ENCODE data around the gene TECR. TPM values are rescaled to one million over a fixed set of nuclear protein-coding genes. Genes with fewer than 3 reads are reported as not detected.

TECR gene
- total and polyA plus RNA-seq, 2 of the 13 experiments (the other 11 are each of a cell fraction or from before 2014, with no cell fraction given) = 54.9 to 121 TPM

DNA sequence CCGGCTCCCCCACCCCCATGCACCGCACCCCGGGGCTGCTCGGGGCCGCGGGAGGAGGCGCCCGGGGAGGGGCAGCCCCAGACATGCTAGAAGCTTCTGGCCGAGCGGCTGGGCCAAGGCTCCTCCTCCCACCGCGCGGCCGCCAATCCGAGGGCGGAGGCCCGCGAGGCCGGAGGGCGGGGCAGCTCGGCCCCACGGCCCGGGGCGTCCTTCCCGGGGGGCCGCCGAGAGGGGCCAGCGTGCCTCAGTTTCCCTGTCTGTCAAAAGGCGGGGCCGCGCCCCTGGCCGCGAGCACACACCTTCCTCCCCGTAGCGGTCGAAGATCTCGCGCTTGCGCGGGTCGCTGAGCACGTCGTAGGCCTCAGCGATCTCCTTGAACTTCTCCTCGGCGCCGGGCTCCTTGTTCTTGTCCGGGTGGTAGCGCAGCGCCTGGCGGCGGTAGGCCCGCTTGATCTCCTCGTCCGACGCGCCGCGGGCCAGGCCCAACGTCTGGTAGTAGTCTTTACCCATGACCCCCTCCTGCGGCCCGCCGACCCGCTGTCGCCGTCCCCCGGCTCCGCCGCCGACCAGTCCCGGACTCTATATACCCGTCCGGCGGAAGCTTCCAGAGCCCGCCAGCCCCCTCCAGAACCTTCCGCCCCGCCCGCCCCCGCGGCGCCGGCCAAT lies 11.4 kb upstream of the TECR start, which contains the start of gene DNAJB1 (continued):
- TF ChIP-seq, protein P1, sequence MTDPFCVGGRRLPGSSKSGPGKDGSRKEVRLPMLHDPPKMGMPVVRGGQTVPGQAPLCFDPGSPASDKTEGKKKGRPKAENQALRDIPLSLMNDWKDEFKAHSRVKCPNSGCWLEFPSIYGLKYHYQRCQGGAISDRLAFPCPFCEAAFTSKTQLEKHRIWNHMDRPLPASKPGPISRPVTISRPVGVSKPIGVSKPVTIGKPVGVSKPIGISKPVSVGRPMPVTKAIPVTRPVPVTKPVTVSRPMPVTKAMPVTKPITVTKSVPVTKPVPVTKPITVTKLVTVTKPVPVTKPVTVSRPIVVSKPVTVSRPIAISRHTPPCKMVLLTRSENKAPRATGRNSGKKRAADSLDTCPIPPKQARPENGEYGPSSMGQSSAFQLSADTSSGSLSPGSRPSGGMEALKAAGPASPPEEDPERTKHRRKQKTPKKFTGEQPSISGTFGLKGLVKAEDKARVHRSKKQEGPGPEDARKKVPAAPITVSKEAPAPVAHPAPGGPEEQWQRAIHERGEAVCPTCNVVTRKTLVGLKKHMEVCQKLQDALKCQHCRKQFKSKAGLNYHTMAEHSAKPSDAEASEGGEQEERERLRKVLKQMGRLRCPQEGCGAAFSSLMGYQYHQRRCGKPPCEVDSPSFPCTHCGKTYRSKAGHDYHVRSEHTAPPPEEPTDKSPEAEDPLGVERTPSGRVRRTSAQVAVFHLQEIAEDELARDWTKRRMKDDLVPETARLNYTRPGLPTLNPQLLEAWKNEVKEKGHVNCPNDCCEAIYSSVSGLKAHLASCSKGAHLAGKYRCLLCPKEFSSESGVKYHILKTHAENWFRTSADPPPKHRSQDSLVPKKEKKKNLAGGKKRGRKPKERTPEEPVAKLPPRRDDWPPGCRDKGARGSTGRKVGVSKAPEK (CRISPR knock-in tag; IDR thresholded peaks at IDR 0.05; ENCODE audit: borderline replicate concordance) = no peak
- TF ChIP-seq PAWR (CRISPR knock-in tag; IDR thresholded peaks at IDR 0.05; ENCODE audit: borderline replicate concordance) (no peak), KDM5A (IDR thresholded peaks at IDR 0.05; ENCODE audit: borderline replicate concordance, low read length) (no peak; the same call in 1 of the 2 replicates), ZNF703 (CRISPR knock-in tag; IDR thresholded peaks at IDR 0.05; ENCODE audit: borderline replicate concordance) (no peak), RAD21 (CRISPR knock-in tag; IDR thresholded peaks at IDR 0.05) (peak; percentile 63; the same call in 1 of the 2 replicates), HNRNPLL (IDR thresholded peaks at IDR 0.05; ENCODE audit: low read depth, low read length, poor library complexity, severe bottlenecking) (no peak), FOXO1 (CRISPR knock-in tag; IDR thresholded peaks at IDR 0.05) (peak; percentile 38), CBX5 (CRISPR knock-in tag; IDR thresholded peaks at IDR 0.05; ENCODE audit: borderline replicate concordance) (peak; percentile 59; the same call in 1 of the 2 replicates), ZNF3 (CRISPR knock-in tag; IDR thresholded peaks at IDR 0.05) (no peak), NFKB2 (CRISPR knock-in tag; IDR thresholded peaks at IDR 0.05; ENCODE audit: borderline replicate concordance) (peak; percentile 50; the same call in 1 of the 2 replicates), YEATS4 (CRISPR knock-in tag; IDR thresholded peaks at IDR 0.05; ENCODE audit: borderline replicate concordance) (peak; percentile 88; the same call in 1 of the 2 replicates), ZFX (CRISPR knock-in tag; IDR thresholded peaks at IDR 0.05; ENCODE audit: low read depth) (peak; percentile 92), CEBPB (IDR thresholded peaks at IDR 0.05; ENCODE audit: borderline replicate concordance, low read depth, low read length) (no peak)
- TF ChIP-seq, protein P2, sequence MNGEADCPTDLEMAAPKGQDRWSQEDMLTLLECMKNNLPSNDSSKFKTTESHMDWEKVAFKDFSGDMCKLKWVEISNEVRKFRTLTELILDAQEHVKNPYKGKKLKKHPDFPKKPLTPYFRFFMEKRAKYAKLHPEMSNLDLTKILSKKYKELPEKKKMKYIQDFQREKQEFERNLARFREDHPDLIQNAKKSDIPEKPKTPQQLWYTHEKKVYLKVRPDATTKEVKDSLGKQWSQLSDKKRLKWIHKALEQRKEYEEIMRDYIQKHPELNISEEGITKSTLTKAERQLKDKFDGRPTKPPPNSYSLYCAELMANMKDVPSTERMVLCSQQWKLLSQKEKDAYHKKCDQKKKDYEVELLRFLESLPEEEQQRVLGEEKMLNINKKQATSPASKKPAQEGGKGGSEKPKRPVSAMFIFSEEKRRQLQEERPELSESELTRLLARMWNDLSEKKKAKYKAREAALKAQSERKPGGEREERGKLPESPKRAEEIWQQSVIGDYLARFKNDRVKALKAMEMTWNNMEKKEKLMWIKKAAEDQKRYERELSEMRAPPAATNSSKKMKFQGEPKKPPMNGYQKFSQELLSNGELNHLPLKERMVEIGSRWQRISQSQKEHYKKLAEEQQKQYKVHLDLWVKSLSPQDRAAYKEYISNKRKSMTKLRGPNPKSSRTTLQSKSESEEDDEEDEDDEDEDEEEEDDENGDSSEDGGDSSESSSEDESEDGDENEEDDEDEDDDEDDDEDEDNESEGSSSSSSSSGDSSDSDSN (CRISPR knock-in tag; IDR thresholded peaks at IDR 0.05) = peak; percentile 57
- TF ChIP-seq, protein P3, sequence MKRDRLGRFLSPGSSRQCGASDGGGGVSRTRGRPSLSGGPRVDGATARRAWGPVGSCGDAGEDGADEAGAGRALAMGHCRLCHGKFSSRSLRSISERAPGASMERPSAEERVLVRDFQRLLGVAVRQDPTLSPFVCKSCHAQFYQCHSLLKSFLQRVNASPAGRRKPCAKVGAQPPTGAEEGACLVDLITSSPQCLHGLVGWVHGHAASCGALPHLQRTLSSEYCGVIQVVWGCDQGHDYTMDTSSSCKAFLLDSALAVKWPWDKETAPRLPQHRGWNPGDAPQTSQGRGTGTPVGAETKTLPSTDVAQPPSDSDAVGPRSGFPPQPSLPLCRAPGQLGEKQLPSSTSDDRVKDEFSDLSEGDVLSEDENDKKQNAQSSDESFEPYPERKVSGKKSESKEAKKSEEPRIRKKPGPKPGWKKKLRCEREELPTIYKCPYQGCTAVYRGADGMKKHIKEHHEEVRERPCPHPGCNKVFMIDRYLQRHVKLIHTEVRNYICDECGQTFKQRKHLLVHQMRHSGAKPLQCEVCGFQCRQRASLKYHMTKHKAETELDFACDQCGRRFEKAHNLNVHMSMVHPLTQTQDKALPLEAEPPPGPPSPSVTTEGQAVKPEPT (CRISPR knock-in tag; IDR thresholded peaks at IDR 0.05; ENCODE audit: low read depth) = no peak
- TF ChIP-seq, protein P4, sequence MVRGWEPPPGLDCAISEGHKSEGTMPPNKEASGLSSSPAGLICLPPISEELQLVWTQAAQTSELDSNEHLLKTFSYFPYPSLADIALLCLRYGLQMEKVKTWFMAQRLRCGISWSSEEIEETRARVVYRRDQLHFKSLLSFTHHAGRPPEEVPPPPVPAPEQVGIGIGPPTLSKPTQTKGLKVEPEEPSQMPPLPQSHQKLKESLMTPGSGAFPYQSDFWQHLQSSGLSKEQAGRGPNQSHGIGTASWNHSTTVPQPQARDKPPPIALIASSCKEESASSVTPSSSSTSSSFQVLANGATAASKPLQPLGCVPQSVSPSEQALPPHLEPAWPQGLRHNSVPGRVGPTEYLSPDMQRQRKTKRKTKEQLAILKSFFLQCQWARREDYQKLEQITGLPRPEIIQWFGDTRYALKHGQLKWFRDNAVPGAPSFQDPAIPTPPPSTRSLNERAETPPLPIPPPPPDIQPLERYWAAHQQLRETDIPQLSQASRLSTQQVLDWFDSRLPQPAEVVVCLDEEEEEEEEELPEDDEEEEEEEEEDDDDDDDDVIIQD (CRISPR knock-in tag; IDR thresholded peaks at IDR 0.05; ENCODE audit: low read depth) = peak; percentile 4; the same call in 1 of the 2 replicates
- TF ChIP-seq, protein P5, sequence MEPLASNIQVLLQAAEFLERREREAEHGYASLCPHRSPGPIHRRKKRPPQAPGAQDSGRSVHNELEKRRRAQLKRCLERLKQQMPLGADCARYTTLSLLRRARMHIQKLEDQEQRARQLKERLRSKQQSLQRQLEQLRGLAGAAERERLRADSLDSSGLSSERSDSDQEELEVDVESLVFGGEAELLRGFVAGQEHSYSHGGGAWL (CRISPR knock-in tag; IDR thresholded peaks at IDR 0.05) = peak; percentile 81; the same call in 1 of the 2 replicates
- TF ChIP-seq, protein P6, sequence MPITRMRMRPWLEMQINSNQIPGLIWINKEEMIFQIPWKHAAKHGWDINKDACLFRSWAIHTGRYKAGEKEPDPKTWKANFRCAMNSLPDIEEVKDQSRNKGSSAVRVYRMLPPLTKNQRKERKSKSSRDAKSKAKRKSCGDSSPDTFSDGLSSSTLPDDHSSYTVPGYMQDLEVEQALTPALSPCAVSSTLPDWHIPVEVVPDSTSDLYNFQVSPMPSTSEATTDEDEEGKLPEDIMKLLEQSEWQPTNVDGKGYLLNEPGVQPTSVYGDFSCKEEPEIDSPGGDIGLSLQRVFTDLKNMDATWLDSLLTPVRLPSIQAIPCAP (CRISPR knock-in tag; IDR thresholded peaks at IDR 0.05; ENCODE audit: low read depth) = no peak
